Natural killer cell (primary cell): ENCODE data around the gene PLXNA4. TPM values are rescaled to one million over a fixed set of nuclear protein-coding genes. Genes with fewer than 3 reads are reported as not detected.

Experiments
- ATAC-seq, 3 donors: fragments of 150-1000 bp in 2 of 3; fragments of 200-7000 bp in 1 of 3; cut with Tn5 transposase; 1 replicate in 1 of 3; 2 replicates in 2 of 3; pipeline ENCODE4 v1.10.0; 2021; ENCODE audit warnings: mild to moderate bottlenecking in 2 of 3, moderate library complexity in 2 of 3
- DNase-seq, 2 donors: peaks; one replicate each; pipeline versions ENCODE4 v3.0.0 to v3.0.0-alpha.2; 2013 to 2021; ENCODE audit warnings: mixed read lengths in 1 of 2
- H3K27ac ChIP-seq: one replicate; pipeline ENCODE4 v1.5.1; 2013; ENCODE audit warnings: mild to moderate bottlenecking, low read length
- H3K27me3 ChIP-seq: one replicate; pipeline ENCODE4 v1.6.1; 2013; ENCODE audit warnings: low read length; ENCODE audit not compliant: control insufficient read depth, insufficient read depth
- H3K36me3 ChIP-seq: one replicate; pipeline ENCODE4 v1.6.1; 2013; ENCODE audit warnings: low read length; ENCODE audit not compliant: control insufficient read depth, insufficient read depth
- H3K4me1 ChIP-seq: one replicate; pipeline ENCODE4 v1.6.1; 2013; ENCODE audit warnings: low read length; ENCODE audit not compliant: control insufficient read depth, insufficient read depth
- H3K4me3 ChIP-seq: one replicate; pipeline ENCODE4 v1.5.1; 2013; ENCODE audit warnings: low read length
- H3K9me3 ChIP-seq: one replicate; pipeline ENCODE4 v1.6.1; 2013; ENCODE audit warnings: low read length; ENCODE audit not compliant: control insufficient read depth, insufficient read depth
- H3K27ac Mint-ChIP-seq, 2 donors: one replicate each; pipeline ENCODE4 v1.8.0; 2022; ENCODE audit warnings: mild to moderate bottlenecking in 2 of 2, mixed read lengths in 2 of 2, moderate library complexity in 1 of 2
- H3K27me3 Mint-ChIP-seq, 2 donors: one replicate each; pipeline ENCODE4 v1.8.0; 2022; ENCODE audit warnings: low read depth in 2 of 2, mixed read lengths in 2 of 2
- H3K36me3 Mint-ChIP-seq: one replicate; pipeline ENCODE4 v1.8.0; 2022; ENCODE audit warnings: mixed read lengths
- H3K4me1 Mint-ChIP-seq, 2 donors: one replicate each; pipeline ENCODE4 v1.8.0; 2022; ENCODE audit warnings: mixed read lengths in 2 of 2
- H3K4me3 Mint-ChIP-seq: one replicate; pipeline ENCODE4 v1.8.0; 2022; ENCODE audit warnings: mild to moderate bottlenecking, moderate library complexity, mixed read lengths
- H3K9me3 Mint-ChIP-seq, 2 donors: one replicate each; pipeline ENCODE4 v1.8.0; 2022; ENCODE audit warnings: mixed read lengths in 2 of 2
- WGBS: methylation state at CpG from one replicate; pipeline ENCODE4 v1.1.7; 2013; ENCODE audit warnings: missing lambda C conversion rate; ENCODE audit not compliant: insufficient coverage; 5-methylcytosine and 5-hydroxymethylcytosine counted together
- intact Hi-C: fragments of 100-400 bp; cut with micrococcal nuclease; formaldehyde crosslinking; loops from one replicate; pipeline ENCODE4 v1.14.2; 2022
- total RNA-seq, 4 donors: library from RNA; stranded (reverse); fragments of 120-200 nt in 1 of 4; gene quantifications; one replicate each; pipeline versions ENCODE4 v1.2.3 to v1.2.4, GENCODE V29; 2013 to 2022
- TF ChIP-seq, protein P1 (sequence below): fragments of 200-600 bp; IDR thresholded peaks from one replicate; pipeline ENCODE4 v1.8.0; 2022; ENCODE audit warnings: antibody characterized with exemption

Gene PLXNA4
- total RNA-seq, 3 donors from 2014 or later (not counting 1 experiment from before 2014, with no cell fraction given), result 5.1 to 15.3 (median 10.9) TPM

DNA sequence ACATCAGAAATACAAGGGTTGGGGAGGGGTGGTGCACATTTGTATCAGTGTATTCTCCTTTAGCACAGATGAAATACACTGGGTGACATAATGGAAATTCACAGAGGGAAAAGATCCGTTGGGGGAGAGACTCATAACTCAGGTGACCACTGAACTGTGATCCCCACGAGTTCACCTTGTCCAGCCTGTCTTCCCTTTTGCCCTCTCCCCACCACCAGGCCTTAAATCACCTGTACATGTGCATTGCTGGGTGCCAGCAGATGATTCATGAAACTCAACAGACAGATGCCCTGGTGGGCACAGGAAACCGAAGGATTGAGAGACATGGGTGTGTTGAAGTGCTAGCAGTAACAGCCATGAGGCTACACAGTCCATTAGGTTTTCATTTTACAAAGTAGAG, 253.3 kb downstream of the PLXNA4 start:
- Histone ChIP-seq H3K27ac (no peak overlapping the region), H3K36me3 (no peaks in the 10 kb centered on the region), H3K4me1 (peaks cover 9% of the 10 kb centered on the region), H3K4me3 (no peak overlapping the region), H3K27me3 (peaks cover 4% of the 10 kb centered on the region), H3K9me3 (no peaks in the 10 kb centered on the region)
- Mint-ChIP-seq H3K9me3 (no peaks in the 10 kb centered on the region), H3K27me3 (peaks cover 20 to 28% of the 10 kb centered on the region in 2 donors), H3K36me3 (no peaks in the 10 kb centered on the region), H3K4me3 (no peak overlapping the region), H3K4me1 (peaks cover 14 to 17% of the 10 kb centered on the region in 2 donors), H3K27ac (no peak overlapping the region)
- TF ChIP-seq, protein P1, sequence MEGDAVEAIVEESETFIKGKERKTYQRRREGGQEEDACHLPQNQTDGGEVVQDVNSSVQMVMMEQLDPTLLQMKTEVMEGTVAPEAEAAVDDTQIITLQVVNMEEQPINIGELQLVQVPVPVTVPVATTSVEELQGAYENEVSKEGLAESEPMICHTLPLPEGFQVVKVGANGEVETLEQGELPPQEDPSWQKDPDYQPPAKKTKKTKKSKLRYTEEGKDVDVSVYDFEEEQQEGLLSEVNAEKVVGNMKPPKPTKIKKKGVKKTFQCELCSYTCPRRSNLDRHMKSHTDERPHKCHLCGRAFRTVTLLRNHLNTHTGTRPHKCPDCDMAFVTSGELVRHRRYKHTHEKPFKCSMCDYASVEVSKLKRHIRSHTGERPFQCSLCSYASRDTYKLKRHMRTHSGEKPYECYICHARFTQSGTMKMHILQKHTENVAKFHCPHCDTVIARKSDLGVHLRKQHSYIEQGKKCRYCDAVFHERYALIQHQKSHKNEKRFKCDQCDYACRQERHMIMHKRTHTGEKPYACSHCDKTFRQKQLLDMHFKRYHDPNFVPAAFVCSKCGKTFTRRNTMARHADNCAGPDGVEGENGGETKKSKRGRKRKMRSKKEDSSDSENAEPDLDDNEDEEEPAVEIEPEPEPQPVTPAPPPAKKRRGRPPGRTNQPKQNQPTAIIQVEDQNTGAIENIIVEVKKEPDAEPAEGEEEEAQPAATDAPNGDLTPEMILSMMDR, result no peak
- ATAC-seq, result no peak
- 60% methylated on average over 3 of the region's 3 CpGs for WGBS
- intact Hi-C loops, result no loop called here
- no peak for DNase-seq

DNA sequence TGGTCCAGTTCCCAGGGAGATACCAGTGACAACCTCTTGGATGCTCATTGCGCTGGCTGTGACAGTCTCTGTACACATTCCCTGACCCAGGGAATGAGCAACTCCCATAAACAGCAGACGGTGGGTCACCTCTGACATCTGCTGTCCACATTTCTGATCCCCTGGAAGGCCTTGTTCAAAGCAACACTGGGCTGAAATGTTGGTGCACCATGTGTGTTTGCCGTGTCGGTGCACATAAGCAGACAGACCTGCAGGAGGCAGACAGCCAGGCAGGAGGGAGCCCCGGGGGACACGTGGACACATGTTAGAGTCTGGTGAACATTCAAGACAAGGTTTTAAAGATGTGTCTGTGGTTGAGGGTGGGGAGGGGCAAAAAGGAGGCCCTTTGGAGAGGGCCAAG, 254.9 kb downstream of the PLXNA4 start:
- no peak overlapping the region for H3K4me3 Mint-ChIP-seq
- intact Hi-C loops, result no loop called here
- no peak overlapping the region for H3K27ac ChIP-seq
- peaks cover 28 to 35% of the 10 kb centered on the region in 2 donors for H3K27me3 Mint-ChIP-seq
- no peaks in the 10 kb centered on the region for H3K36me3 Mint-ChIP-seq
- H3K27ac Mint-ChIP-seq, result no peak overlapping the region
- H3K27me3 ChIP-seq, result peaks cover 4% of the 10 kb centered on the region
- no peaks in the 10 kb centered on the region for H3K36me3 ChIP-seq
- TF ChIP-seq, protein P1, result no peak
- H3K4me3 ChIP-seq, result no peak overlapping the region
- no peak for DNase-seq
- 69% methylated on average over 6 of the region's 6 CpGs for WGBS
- peaks cover 14 to 17% of the 10 kb centered on the region in 2 donors for H3K4me1 Mint-ChIP-seq
- H3K9me3 ChIP-seq, result no peaks in the 10 kb centered on the region
- H3K4me1 ChIP-seq, result peaks cover 9% of the 10 kb centered on the region
- H3K9me3 Mint-ChIP-seq, result peaks cover 0 to 2% of the 10 kb centered on the region in 2 donors
- no peak for ATAC-seq

- Histone ChIP-seq H3K36me3 (no peaks in the 10 kb centered on the region), H3K27ac (no peak overlapping the region), H3K4me1 (peaks cover 9% of the 10 kb centered on the region), H3K4me3 (no peak overlapping the region), H3K27me3 (peaks cover 4% of the 10 kb centered on the region), H3K9me3 (no peaks in the 10 kb centered on the region)
- TF ChIP-seq, protein P1, result no peak
- no peaks in the 10 kb centered on the region for H3K36me3 Mint-ChIP-seq
- peaks cover 0 to 2% of the 10 kb centered on the region in 2 donors for H3K9me3 Mint-ChIP-seq
- no peak overlapping the region for H3K4me3 Mint-ChIP-seq
- H3K27me3 Mint-ChIP-seq, result peaks cover 37 to 38% of the 10 kb centered on the region in 2 donors
- intact Hi-C loops, result loop anchor here (2.0 kb wide), 1 partner anchor 1115 kb away; no protein-coding TSS in a partner anchor
- peaks cover 14 to 17% of the 10 kb centered on the region in 2 donors for H3K4me1 Mint-ChIP-seq
- H3K27ac Mint-ChIP-seq, result no peak overlapping the region
- WGBS, result 17% methylated on average over 6 of the region's 6 CpGs
- DNase-seq (no peak), ATAC-seq (no peak)
Measured at GRCh38 chr7:132319481-132319880, 256.8 kb downstream of the PLXNA4 start.
